ENCODE results near the gene ARL5C.

DNA sequence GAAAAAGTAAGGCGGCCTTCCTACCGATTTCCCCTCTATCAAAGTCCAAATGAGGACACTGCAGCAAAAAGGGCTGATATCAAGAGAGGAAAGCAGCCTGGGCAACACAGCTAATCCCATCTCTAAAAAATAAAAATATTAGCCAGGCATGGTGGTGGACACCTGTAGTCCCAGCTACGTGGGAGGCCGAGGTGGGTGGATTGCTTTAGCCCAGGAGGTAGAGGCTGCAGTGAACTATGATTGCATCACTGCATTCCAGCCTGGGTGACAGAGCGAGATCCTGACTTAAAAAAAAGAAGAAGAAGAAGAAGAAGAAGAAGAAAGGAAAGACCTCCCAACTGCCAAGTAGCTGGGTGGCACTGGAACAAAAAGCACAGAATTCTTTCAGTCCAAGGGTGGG lies 17.1 kb upstream of the ARL5C start:
- TF ChIP-seq, protein P1, sequence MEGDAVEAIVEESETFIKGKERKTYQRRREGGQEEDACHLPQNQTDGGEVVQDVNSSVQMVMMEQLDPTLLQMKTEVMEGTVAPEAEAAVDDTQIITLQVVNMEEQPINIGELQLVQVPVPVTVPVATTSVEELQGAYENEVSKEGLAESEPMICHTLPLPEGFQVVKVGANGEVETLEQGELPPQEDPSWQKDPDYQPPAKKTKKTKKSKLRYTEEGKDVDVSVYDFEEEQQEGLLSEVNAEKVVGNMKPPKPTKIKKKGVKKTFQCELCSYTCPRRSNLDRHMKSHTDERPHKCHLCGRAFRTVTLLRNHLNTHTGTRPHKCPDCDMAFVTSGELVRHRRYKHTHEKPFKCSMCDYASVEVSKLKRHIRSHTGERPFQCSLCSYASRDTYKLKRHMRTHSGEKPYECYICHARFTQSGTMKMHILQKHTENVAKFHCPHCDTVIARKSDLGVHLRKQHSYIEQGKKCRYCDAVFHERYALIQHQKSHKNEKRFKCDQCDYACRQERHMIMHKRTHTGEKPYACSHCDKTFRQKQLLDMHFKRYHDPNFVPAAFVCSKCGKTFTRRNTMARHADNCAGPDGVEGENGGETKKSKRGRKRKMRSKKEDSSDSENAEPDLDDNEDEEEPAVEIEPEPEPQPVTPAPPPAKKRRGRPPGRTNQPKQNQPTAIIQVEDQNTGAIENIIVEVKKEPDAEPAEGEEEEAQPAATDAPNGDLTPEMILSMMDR (IDR thresholded peaks at IDR 0.05): no peak
- TF ChIP-seq POLR2A (IDR thresholded peaks at IDR 0.05): no peak
